Astrocyte (in vitro differentiated cells and primary cell): ENCODE results near the gene NIT1. TPM values are rescaled to one million over a fixed set of nuclear protein-coding genes. Genes with fewer than 3 reads are reported as not detected.
A peak's percentile ranks its signal among the peaks of the same experiment; 100 is the strongest.

ENCODE experiments used
- DNase-seq: peaks from one replicate; pipeline ENCODE4 v3.0.0-alpha.2; 2010; ENCODE audit warnings: low read depth
- FAIRE-seq: peaks from 2 replicates; lab custom pipeline; 2011; peaks lifted over from hg19 to GRCh38; lab: Jason Lieb, UNC
- H2AFZ ChIP-seq: 2 replicates; pipeline ENCODE4 v1.6.0; 2012; ENCODE audit warnings: low read depth, low read length, inconsistent platforms
- H3K27ac ChIP-seq: 2 replicates; pipeline ENCODE4 v1.5.1; 2011; ENCODE audit warnings: low read depth, low read length, inconsistent platforms
- H3K27me3 ChIP-seq: 2 replicates; pipeline ENCODE4 v1.6.0; 2011; ENCODE audit warnings: low read length, inconsistent platforms; ENCODE audit not compliant: insufficient read depth
- H3K36me3 ChIP-seq: 2 replicates; pipeline ENCODE4 v1.5.1; 2011; ENCODE audit warnings: low read length, inconsistent platforms; ENCODE audit not compliant: insufficient read depth
- H3K4me1 ChIP-seq: 2 replicates; pipeline ENCODE4 v1.5.1; 2011; ENCODE audit warnings: low read length, inconsistent platforms; ENCODE audit not compliant: insufficient read depth
- H3K4me2 ChIP-seq: 2 replicates; pipeline ENCODE4 v1.6.0; 2012; ENCODE audit warnings: low read length, inconsistent platforms
- H3K4me3 ChIP-seq: 2 replicates; pipeline ENCODE4 v1.5.1; 2011; ENCODE audit warnings: low read depth, mild to moderate bottlenecking, low read length, inconsistent platforms; ENCODE audit not compliant: insufficient read depth
- H3K79me2 ChIP-seq: 2 replicates; pipeline ENCODE4 v1.6.0; 2012; ENCODE audit warnings: mild to moderate bottlenecking, low read length, inconsistent platforms; ENCODE audit not compliant: insufficient read depth
- H3K9ac ChIP-seq: 2 replicates; pipeline ENCODE4 v1.6.0; 2012; ENCODE audit warnings: mild to moderate bottlenecking, low read length, inconsistent platforms
- H3K9me3 ChIP-seq: 2 replicates; pipeline ENCODE4 v1.5.1; 2012; ENCODE audit warnings: low read depth, mild to moderate bottlenecking, low read length, inconsistent platforms; ENCODE audit not compliant: insufficient read depth
- H4K20me1 ChIP-seq: 2 replicates; pipeline ENCODE4 v1.6.0; 2012; ENCODE audit warnings: low read length, inconsistent platforms; ENCODE audit not compliant: insufficient read depth
- H3K27ac Mint-ChIP-seq: one replicate; pipeline ENCODE4 v1.8.0; 2021; ENCODE audit warnings: mild to moderate bottlenecking, mixed read lengths; ENCODE audit not compliant: unreplicated experiment
- H3K27me3 Mint-ChIP-seq: one replicate; pipeline ENCODE4 v1.8.0; 2021; ENCODE audit warnings: low read depth, mixed read lengths; ENCODE audit not compliant: unreplicated experiment
- H3K36me3 Mint-ChIP-seq: one replicate; pipeline ENCODE4 v1.8.0; 2021; ENCODE audit warnings: low read depth, mixed read lengths; ENCODE audit not compliant: unreplicated experiment
- H3K4me1 Mint-ChIP-seq: one replicate; pipeline ENCODE4 v1.8.0; 2021; ENCODE audit warnings: low read depth, mixed read lengths; ENCODE audit not compliant: unreplicated experiment
- H3K4me3 Mint-ChIP-seq: one replicate; pipeline ENCODE4 v1.8.0; 2021; ENCODE audit warnings: mild to moderate bottlenecking, moderate library complexity, mixed read lengths; ENCODE audit not compliant: unreplicated experiment
- H3K9me3 Mint-ChIP-seq: one replicate; pipeline ENCODE4 v1.8.0; 2021; ENCODE audit warnings: mild to moderate bottlenecking, mixed read lengths; ENCODE audit not compliant: unreplicated experiment
- CTCF ChIP-seq: IDR thresholded peaks from 2 replicates; pipeline ENCODE4 v1.5.1; 2011; ENCODE audit warnings: low read depth, mild to moderate bottlenecking, inconsistent platforms, low read length, moderate library complexity; ENCODE audit not compliant: insufficient read depth
- EZH2 ChIP-seq: IDR thresholded peaks from 2 replicates; pipeline ENCODE4 v1.6.1; 2012; ENCODE audit warnings: mild to moderate bottlenecking, low read length, inconsistent platforms; ENCODE audit not compliant: insufficient read depth
- total RNA-seq: library from RNA; stranded (reverse); gene quantifications from 2 replicates; pipeline ENCODE4 v1.2.1, GENCODE V29; 2021

The NIT1 gene
- total RNA-seq, 1 donor from 2014 or later: 25.9 TPM

- Mint-ChIP-seq H3K4me3 (no peak overlapping the region), H3K9me3 (no peaks in the 10 kb centered on the region), H3K36me3 (peaks cover 3% of the 10 kb centered on the region), H3K27ac (no peak overlapping the region), H3K4me1 (peaks cover 10% of the 10 kb centered on the region), H3K27me3 (no peaks in the 10 kb centered on the region)
- H3K27me3 ChIP-seq: no peaks in the 10 kb centered on the region
- TF ChIP-seq EZH2: no peak
- TF ChIP-seq CTCF: no peak
- H2AFZ ChIP-seq: no peak overlapping the region
- H3K36me3 ChIP-seq: peaks cover 15% of the 10 kb centered on the region
- DNase-seq: no peak
- no peaks in the 10 kb centered on the region for H3K9me3 ChIP-seq
- H3K4me1 ChIP-seq: peaks cover 15% of the 10 kb centered on the region
- H3K27ac ChIP-seq: no peak overlapping the region
- peaks cover 59% of the 10 kb centered on the region for H4K20me1 ChIP-seq
- no peak overlapping the region for H3K4me2 ChIP-seq
- H3K9ac ChIP-seq: no peak overlapping the region
- H3K4me3 ChIP-seq: no peak overlapping the region
- FAIRE-seq: no peak
- peaks cover 33% of the 10 kb centered on the region for H3K79me2 ChIP-seq
These were observed 17.3 kb upstream of the NIT1 start for GRCh38 chr1:161100556-161100955.

- Histone ChIP-seq H3K79me2 (peaks cover 89% of the 10 kb centered on the region), H4K20me1 (peaks cover 84% of the 10 kb centered on the region), H2AFZ (no peak overlapping the region), H3K27me3 (no peaks in the 10 kb centered on the region), H3K4me1 (no peaks in the 10 kb centered on the region), H3K9ac (no peak overlapping the region), H3K9me3 (no peaks in the 10 kb centered on the region), H3K4me2 (no peak overlapping the region), H3K27ac (no peak overlapping the region), H3K36me3 (peaks cover 16% of the 10 kb centered on the region), H3K4me3 (no peak overlapping the region)
- Mint-ChIP-seq H3K27me3 (no peaks in the 10 kb centered on the region), H3K4me1 (peaks cover under 1% of the 10 kb centered on the region), H3K4me3 (peak overlapping the region; percentile 17), H3K9me3 (no peaks in the 10 kb centered on the region), H3K36me3 (peaks cover 5% of the 10 kb centered on the region), H3K27ac (no peak overlapping the region)
- DNase-seq (no peak), FAIRE-seq (no peak)
- TF ChIP-seq CTCF: no peak
- TF ChIP-seq EZH2: no peak
These were observed 11.5 kb upstream of the NIT1 start for GRCh38 chr1:161106431-161106830.

- TF ChIP-seq CTCF: no peak
- no peak for TF ChIP-seq EZH2
- DNase-seq: no peak
- H3K36me3 Mint-ChIP-seq: peaks cover 1% of the 10 kb centered on the region
- no peak overlapping the region for H3K4me3 ChIP-seq
- FAIRE-seq: no peak
- H3K27ac Mint-ChIP-seq: no peak overlapping the region
- no peak overlapping the region for H3K4me2 ChIP-seq
- peaks cover 77% of the 10 kb centered on the region for H4K20me1 ChIP-seq
- H3K4me1 Mint-ChIP-seq: peaks cover 15% of the 10 kb centered on the region
- H3K27me3 ChIP-seq: no peaks in the 10 kb centered on the region
- H3K36me3 ChIP-seq: peaks cover 9% of the 10 kb centered on the region
- H3K9me3 ChIP-seq: no peaks in the 10 kb centered on the region
- H3K9ac ChIP-seq: no peak overlapping the region
- peaks cover 97% of the 10 kb centered on the region for H3K79me2 ChIP-seq
- no peaks in the 10 kb centered on the region for H3K9me3 Mint-ChIP-seq
- H3K27me3 Mint-ChIP-seq: no peaks in the 10 kb centered on the region
- peaks cover 11% of the 10 kb centered on the region for H3K4me1 ChIP-seq
- no peak overlapping the region for H3K27ac ChIP-seq
- no peak overlapping the region for H3K4me3 Mint-ChIP-seq
- no peak overlapping the region for H2AFZ ChIP-seq
These were observed 6.8 kb upstream of the NIT1 start for GRCh38 chr1:161111117-161111516.
